ENCODE measurements around the gene TRIO. TPM values are rescaled to one million over a fixed set of nuclear protein-coding genes. Genes with fewer than 3 reads are reported as not detected.

Gene TRIO
- total RNA-seq, 3 donors from 2014 or later (not counting 1 experiment from before 2014, with no cell fraction given): 84.6 to 136 (median 94.3) TPM

DNA sequence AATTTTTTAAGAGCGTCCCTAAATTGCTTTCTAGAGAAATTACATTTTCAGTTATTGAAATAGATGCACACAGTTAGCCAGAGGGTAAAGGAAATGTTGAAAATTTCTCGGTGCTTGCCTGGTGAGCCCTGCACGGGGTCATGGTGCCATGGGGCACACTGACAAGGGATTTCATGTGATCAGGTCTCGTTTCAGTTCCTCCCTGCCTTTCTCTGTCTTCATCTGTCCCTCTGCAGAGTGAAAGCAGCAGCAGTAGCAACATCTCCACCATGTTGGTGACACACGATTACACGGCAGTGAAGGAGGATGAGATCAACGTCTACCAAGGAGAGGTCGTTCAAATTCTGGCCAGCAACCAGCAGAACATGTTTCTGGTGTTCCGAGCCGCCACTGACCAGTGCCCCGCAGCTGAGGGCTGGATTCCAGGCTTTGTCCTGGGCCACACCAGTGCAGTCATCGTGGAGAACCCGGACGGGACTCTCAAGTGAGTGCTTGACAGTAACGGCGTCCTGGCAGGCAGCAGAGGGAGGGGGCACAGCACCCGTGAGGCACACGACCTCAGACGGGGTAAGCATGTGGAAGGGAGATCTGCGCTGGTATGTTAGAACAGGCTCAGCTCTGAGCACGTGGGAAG lies 349.3 kb downstream of the TRIO start:
- TF ChIP-seq CTCF (IDR thresholded peaks at IDR 0.05): no peak
- Mint-ChIP-seq H3K9me3 (no peaks in the 10 kb centered on the region), H3K27ac (no peak overlapping the region), H3K4me3 (no peak overlapping the region), H3K27me3 (ENCODE audit: low read depth in 2 of 2) (no peaks in the 10 kb centered on the region), H3K4me1 (peaks cover 0 to 5% of the 10 kb centered on the region in 2 donors), H3K36me3 (peaks cover 14% of the 10 kb centered on the region)
- Histone ChIP-seq H3K4me3 (ENCODE audit: low read length) (no peak overlapping the region), H3K27me3 (ENCODE audit: control insufficient read depth, insufficient read depth, low read length) (no peaks in the 10 kb centered on the region), H3K27ac (ENCODE audit: low read length) (no peak overlapping the region), H3K36me3 (ENCODE audit: control insufficient read depth, insufficient read depth, low read length) (peaks cover 8% of the 10 kb centered on the region), H3K9me3 (ENCODE audit: control insufficient read depth, insufficient read depth, low read length) (no peaks in the 10 kb centered on the region), H3K4me1 (ENCODE audit: control insufficient read depth, insufficient read depth, low read length) (peaks cover 9% of the 10 kb centered on the region)
- no peak for ATAC-seq
- whole genome bisulfite sequencing (ENCODE audit: insufficient coverage): 89% methylated on average over 21 of the region's 21 CpGs
- no peak for DNase-seq
- intact Hi-C loops (cut with micrococcal nuclease): no loop called here

DNA sequence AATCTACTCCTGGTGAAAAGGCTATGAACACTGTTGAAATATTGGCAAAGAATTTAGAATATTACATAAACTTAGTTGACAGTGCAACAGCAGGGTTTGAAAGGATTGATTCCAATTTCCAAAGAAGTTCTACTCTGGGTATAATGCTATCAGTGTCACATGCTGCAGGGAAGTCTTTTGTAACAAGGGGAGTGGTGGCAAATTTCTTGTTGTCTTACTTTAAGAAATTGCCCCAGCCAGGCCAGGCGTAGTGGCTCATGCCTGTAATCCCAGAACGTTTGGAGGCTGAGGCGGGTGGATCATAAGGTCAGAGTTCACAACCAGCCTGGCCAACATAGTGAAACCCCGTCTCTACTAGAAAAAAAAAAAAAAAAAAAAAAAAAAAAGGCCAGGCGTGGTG lies 352.2 kb downstream of the TRIO start:
- peaks cover 21% of the 10 kb centered on the region for H3K36me3 ChIP-seq (ENCODE audit: control insufficient read depth, insufficient read depth, low read length)
- Mint-ChIP-seq H3K36me3 (no peaks in the 10 kb centered on the region), H3K4me3 (no peak overlapping the region), H3K9me3 (no peaks in the 10 kb centered on the region), H3K27ac (no peak overlapping the region), H3K27me3 (ENCODE audit: low read depth in 2 of 2) (no peaks in the 10 kb centered on the region), H3K4me1 (peaks cover 0 to 2% of the 10 kb centered on the region in 2 donors)
- H3K27me3 ChIP-seq (ENCODE audit: control insufficient read depth, insufficient read depth, low read length): no peaks in the 10 kb centered on the region
- no peak overlapping the region for H3K4me3 ChIP-seq (ENCODE audit: low read length)
- TF ChIP-seq CTCF (IDR thresholded peaks at IDR 0.05): no peak
- no peak overlapping the region for H3K27ac ChIP-seq (ENCODE audit: low read length)
- intact Hi-C loops (cut with micrococcal nuclease): no loop called here
- no peak for ATAC-seq
- no peak for DNase-seq
- WGBS (ENCODE audit: insufficient coverage): 100% methylated on average over 4 of the region's 5 CpGs
- peaks cover 9% of the 10 kb centered on the region for H3K4me1 ChIP-seq (ENCODE audit: control insufficient read depth, insufficient read depth, low read length)
- H3K9me3 ChIP-seq (ENCODE audit: control insufficient read depth, insufficient read depth, low read length): no peaks in the 10 kb centered on the region

- H3K27ac Mint-ChIP-seq: no peak overlapping the region
Observed at GRCh38 chr5:14497311-14497710, 354.2 kb downstream of the TRIO start.

More at GRCh38 chr5:14497311-14497710, 354.2 kb downstream of the TRIO start:
- no peaks in the 10 kb centered on the region for H3K9me3 ChIP-seq (ENCODE audit: control insufficient read depth, insufficient read depth, low read length)
- 92% methylated on average over 7 of the region's 7 CpGs for whole genome bisulfite sequencing (ENCODE audit: insufficient coverage)
- TF ChIP-seq CTCF (IDR thresholded peaks at IDR 0.05): no peak
- no peaks in the 10 kb centered on the region for H3K27me3 ChIP-seq (ENCODE audit: control insufficient read depth, insufficient read depth, low read length)
- peaks cover 2% of the 10 kb centered on the region for H3K4me1 ChIP-seq (ENCODE audit: control insufficient read depth, insufficient read depth, low read length)
- Mint-ChIP-seq H3K4me3 (no peak overlapping the region), H3K27me3 (ENCODE audit: low read depth in 2 of 2) (no peaks in the 10 kb centered on the region), H3K9me3 (no peaks in the 10 kb centered on the region), H3K36me3 (no peaks in the 10 kb centered on the region), H3K4me1 (no peaks in the 10 kb centered on the region)
- H3K36me3 ChIP-seq (ENCODE audit: control insufficient read depth, insufficient read depth, low read length): peaks cover 24% of the 10 kb centered on the region
- intact Hi-C loops (cut with micrococcal nuclease): no loop called here
- no peak overlapping the region for H3K27ac ChIP-seq (ENCODE audit: low read length)
- DNase-seq: no peak
- no peak overlapping the region for H3K4me3 ChIP-seq (ENCODE audit: low read length)
- ATAC-seq: no peak
